ENCODE data around the gene GABRG3. TPM values are rescaled to one million over a fixed set of nuclear protein-coding genes. Genes with fewer than 3 reads are reported as not detected.

GABRG3 gene
- total and polyA plus RNA-seq, 2 experiments from 2014 or later = 0.10 to 1.4 TPM

DNA sequence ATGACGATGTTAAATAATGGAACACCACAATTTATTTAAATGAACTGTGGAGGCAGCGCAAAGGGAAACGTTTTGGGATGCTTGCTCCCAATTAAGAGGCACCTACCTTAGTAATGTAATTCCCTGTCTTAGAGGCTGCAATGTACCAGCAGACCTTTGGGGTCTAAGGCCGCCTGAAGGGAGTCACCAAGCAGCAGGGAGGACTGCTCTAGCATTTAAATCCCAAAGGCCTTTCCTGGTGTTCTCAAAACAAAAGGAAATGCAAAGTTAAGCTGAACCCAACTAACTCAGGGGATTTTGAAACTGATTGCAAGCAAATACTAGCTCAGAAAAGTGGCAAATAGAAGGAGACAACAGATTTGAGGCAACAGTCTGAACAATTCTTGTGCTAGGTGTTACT, 510.8 kb downstream of the GABRG3 start:
- Histone ChIP-seq H2AFZ (no peak overlapping the region), H3K4me3 (peak overlapping the region; percentile 3; the same call in 1 of the 2 replicates), H3K36me3 (ENCODE audit: insufficient read depth) (no peaks in the 10 kb centered on the region), H3K9me2 (ENCODE audit: insufficient read depth) (peaks cover 8% of the 10 kb centered on the region; the same call in 1 of the 2 replicates), H3K4me1 (ENCODE audit: insufficient read depth) (peaks cover 27% of the 10 kb centered on the region), H3K4me2 (peak overlapping the region; percentile 45), H4K20me1 (replicated peaks; ENCODE audit: insufficient read depth) (no peaks in the 10 kb centered on the region), H3F3A (replicated peaks; ENCODE audit: low read depth) (peaks cover 12% of the 10 kb centered on the region; the same call in 1 of the 2 replicates), H3K27me3 (ENCODE audit: insufficient read depth) (no peaks in the 10 kb centered on the region), H3K27ac (ENCODE audit: low read depth) (peak overlapping the region; percentile 1; the same call in 1 of the 2 replicates), H3K79me2 (replicated peaks; ENCODE audit: insufficient read depth) (no peaks in the 10 kb centered on the region)
- Mint-ChIP-seq H3K4me3 (peak overlapping the region; percentile 54; the same call in 2 of the 3 replicates), H3K4me1 (peaks cover 31% of the 10 kb centered on the region), H3K9me3 (peaks cover 14% of the 10 kb centered on the region), H3K27ac (peak overlapping the region; percentile 90), H3K36me3 (ENCODE audit: low read depth) (peaks cover 17% of the 10 kb centered on the region; the same call in 2 of the 3 replicates), H3K27me3 (ENCODE audit: insufficient read depth, low read depth, poor library complexity) (no peaks in the 10 kb centered on the region)
- ATAC-seq = peak; percentile 99
- DNase-seq (ENCODE audit: low spot score) = peak; percentile 73
- TF ChIP-seq CTCF (conservative IDR thresholded peaks at IDR 0.05; ENCODE audit: low read depth in 2 of 2) (no peak), ZNF114 (CRISPR knock-in tag; IDR thresholded peaks at IDR 0.05) (no peak), ZNF462 (CRISPR knock-in tag; IDR thresholded peaks at IDR 0.05) (peak; percentile 91), EZH2phosphoT487 (IDR thresholded peaks at IDR 0.05; ENCODE audit: unreplicated experiment) (no peak), NANOG (IDR thresholded peaks at IDR 0.05; ENCODE audit: borderline replicate concordance) (peak; percentile 28; the same call in 1 of the 2 replicates)
- TF ChIP-seq, protein P1, sequence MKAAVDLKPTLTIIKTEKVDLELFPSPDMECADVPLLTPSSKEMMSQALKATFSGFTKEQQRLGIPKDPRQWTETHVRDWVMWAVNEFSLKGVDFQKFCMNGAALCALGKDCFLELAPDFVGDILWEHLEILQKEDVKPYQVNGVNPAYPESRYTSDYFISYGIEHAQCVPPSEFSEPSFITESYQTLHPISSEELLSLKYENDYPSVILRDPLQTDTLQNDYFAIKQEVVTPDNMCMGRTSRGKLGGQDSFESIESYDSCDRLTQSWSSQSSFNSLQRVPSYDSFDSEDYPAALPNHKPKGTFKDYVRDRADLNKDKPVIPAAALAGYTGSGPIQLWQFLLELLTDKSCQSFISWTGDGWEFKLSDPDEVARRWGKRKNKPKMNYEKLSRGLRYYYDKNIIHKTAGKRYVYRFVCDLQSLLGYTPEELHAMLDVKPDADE (IDR thresholded peaks at IDR 0.05) = no peak

Data from GM23338 (cell line).